Fibroblast of skin of back (primary cell): ENCODE results near the gene BHLHE40.

Experiments
- DNase-seq: peaks from one replicate; pipeline ENCODE4 v3.0.0-alpha.2; 2013

The BHLHE40 gene

GRCh38 chr3:5021116-5022092 lies 42.2 kb downstream of the BHLHE40 start:
- DNase-seq: peak; percentile 87

GRCh38 chr3:5022187-5022965 lies 43.1 kb downstream of the BHLHE40 start:
- DNase-seq: peak; percentile 45

GRCh38 chr3:5022966-5023776 lies 43.9 kb downstream of the BHLHE40 start:
- DNase-seq: peak; percentile 98

GRCh38 chr3:5023777-5024346 lies 44.6 kb downstream of the BHLHE40 start:
- DNase-seq: no peak

GRCh38 chr3:5026046-5026362 lies 46.8 kb downstream of the BHLHE40 start:
- no peak for DNase-seq

GRCh38 chr3:5029715-5030114 lies 50.5 kb downstream of the BHLHE40 start:
- DNase-seq: no peak

- no peak for DNase-seq
Observed at GRCh38 chr3:5030152-5030551, 50.9 kb downstream of the BHLHE40 start.

GRCh38 chr3:5032844-5033243 lies 53.6 kb downstream of the BHLHE40 start:
- DNase-seq: no peak
